HG02884 (cell line): ENCODE results near the gene GAL.
"Not testable (repeated sequence)": the region's sequence is repeated elsewhere in the genome, so short reads cannot be mapped to it uniquely, and the experiment has no call there.

Source experiments
- ATAC-seq: cut with Tn5 transposase; IDR thresholded peaks from one replicate; pipeline ENCODE4 v1.9.1; 2021; ENCODE audit warnings: mild to moderate bottlenecking, moderate library complexity; ENCODE audit not compliant: unreplicated experiment

The GAL gene, protein sequence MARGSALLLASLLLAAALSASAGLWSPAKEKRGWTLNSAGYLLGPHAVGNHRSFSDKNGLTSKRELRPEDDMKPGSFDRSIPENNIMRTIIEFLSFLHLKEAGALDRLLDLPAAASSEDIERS

GRCh38 chr11:68684385-68685356 lies at the start of gene GAL:
Gene GAL (plus strand): TSS chr11:68684544. CDS start chr11:68684924, 380 bp downstream.
- ATAC-seq = no peak

DNA sequence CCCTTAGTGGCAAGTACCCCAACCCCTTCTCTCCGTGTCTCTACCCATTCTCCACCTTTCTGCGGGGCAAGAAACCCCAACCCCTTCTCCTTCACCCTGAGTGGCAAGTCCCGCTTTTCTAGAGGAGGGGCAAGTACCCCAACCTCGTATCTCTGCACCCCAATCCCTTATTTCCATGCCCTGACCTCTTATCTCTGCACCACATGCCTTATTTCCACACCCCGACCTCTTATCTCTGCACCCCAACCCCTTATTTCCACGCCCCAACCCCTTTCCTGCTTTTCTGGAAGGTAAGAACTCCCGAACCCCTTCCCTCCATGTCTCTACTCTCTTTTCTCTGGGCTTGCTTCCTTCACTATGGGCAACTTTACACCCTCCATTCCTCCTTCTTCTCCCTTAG lies 49.7 kb upstream of the GAL start:
- ATAC-seq = not testable (repeated sequence)

GRCh38 chr11:68635172-68635571 lies 49.2 kb upstream of the GAL start:
- not testable (repeated sequence) for ATAC-seq

- ATAC-seq = not testable (repeated sequence)
These were observed 48.5 kb upstream of the GAL start for GRCh38 chr11:68635883-68636282.

GRCh38 chr11:68639322-68639721 lies 45.0 kb upstream of the GAL start:
- ATAC-seq = not testable (repeated sequence)

GRCh38 chr11:68641880-68642279 lies 42.5 kb upstream of the GAL start:
- no peak for ATAC-seq

DNA sequence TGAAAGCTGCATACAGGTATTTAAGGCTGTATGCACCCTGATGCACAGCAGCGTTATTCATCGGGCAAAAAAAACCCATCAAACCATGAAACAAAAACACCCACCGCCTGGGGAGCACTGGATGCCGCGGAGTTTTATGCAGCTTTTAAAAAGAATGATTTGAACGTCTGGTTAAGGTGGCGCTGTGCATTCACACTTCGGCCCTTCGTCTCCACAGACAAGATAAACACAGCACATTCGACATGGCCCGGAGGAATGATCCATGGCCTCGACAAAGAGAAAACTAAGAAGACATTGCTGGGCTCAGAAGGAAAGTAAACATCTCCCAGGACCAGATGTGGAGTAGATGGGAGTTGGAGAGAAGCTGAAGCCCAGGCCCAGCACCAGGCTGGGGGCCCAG lies 40.8 kb upstream of the GAL start:
- no peak for ATAC-seq

- no peak for ATAC-seq
These were observed 37.5 kb upstream of the GAL start for GRCh38 chr11:68646832-68647231.

GRCh38 chr11:68649851-68650555 lies 34.3 kb upstream of the GAL start:
- ATAC-seq = no peak

DNA sequence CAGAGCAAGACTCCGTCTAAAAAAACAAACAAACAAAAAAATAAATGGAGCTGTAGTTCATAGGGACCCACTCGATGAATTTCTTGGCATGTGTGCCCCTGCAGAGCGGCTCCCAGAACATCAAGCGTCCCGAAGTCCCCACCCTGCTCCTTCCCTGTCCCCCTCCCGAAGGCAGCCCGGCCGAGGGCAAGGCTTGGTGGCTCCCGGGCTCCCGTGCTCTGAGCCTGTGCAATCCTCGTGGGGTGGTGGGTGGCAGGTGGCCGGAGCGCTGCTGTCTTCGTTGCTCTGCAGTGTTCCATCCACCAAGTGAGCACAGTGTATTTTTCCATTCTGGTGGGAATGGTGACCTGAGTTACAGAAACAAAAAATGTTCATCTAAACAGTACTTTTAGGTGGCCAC lies 33.5 kb upstream of the GAL start:
- ATAC-seq = no peak

GRCh38 chr11:68651208-68651984 lies 32.9 kb upstream of the GAL start:
- ATAC-seq = no peak

DNA sequence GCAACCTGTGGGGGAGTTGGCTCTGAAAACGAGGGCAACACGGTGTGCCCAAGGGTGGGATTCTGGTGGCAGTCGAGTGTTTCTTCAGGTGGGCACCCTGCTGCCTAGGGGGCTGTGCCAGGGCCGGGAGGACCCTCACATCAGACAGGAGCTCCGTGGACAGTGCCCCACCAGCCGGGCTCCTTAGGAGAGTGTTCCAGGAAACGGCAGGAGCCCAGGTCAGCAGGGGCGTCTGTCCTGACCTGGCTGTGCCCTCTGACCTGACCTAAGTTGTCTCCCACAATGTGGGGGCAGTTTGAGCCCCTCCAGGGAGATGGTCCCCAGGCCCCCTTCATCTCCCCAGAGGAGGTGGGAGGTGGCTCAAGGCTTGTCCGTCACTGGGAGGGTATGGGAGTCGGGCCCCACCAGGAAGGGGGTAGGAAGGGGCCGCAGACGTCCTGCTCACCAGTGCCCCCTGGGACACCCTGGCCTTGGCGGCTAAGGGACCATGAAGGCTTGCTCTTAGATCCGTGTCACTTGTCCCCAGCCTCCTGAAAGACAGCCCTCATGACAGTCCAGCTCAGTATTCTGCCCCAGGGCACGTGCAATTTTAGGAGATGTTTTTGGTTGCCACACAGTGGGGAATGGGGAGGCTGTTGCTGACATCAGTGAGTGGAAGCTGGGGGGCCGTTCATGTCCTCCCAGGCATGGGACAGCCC lies 32.2 kb upstream of the GAL start:
- no peak for ATAC-seq

GRCh38 chr11:68652683-68653156 lies 31.6 kb upstream of the GAL start:
- no peak for ATAC-seq

GRCh38 chr11:68653486-68654430 lies 30.6 kb upstream of the GAL start:
- no peak for ATAC-seq

GRCh38 chr11:68654978-68655377 lies 29.4 kb upstream of the GAL start:
- ATAC-seq = no peak

- no peak for ATAC-seq
These were observed 28.9 kb upstream of the GAL start for GRCh38 chr11:68655406-68655805.

DNA sequence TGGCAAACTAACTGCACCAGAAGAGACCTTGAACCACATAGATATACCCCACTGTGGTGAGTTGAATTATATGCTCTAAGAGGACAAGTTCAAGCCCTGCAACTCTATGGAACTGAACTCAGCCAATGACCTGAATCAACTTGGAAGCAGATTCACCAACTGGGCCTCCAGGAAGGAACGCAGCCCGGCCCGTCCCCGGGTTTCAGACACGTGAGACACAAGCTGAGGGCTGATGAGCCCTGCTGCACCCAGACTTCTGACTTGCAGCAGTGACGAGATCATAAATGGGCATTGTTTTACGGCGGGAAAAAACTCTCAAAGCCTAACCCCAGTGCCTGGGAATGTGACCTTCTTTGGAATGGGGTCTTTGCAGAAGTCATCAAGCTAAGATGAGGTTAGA lies 28.5 kb upstream of the GAL start:
- no peak for ATAC-seq

DNA sequence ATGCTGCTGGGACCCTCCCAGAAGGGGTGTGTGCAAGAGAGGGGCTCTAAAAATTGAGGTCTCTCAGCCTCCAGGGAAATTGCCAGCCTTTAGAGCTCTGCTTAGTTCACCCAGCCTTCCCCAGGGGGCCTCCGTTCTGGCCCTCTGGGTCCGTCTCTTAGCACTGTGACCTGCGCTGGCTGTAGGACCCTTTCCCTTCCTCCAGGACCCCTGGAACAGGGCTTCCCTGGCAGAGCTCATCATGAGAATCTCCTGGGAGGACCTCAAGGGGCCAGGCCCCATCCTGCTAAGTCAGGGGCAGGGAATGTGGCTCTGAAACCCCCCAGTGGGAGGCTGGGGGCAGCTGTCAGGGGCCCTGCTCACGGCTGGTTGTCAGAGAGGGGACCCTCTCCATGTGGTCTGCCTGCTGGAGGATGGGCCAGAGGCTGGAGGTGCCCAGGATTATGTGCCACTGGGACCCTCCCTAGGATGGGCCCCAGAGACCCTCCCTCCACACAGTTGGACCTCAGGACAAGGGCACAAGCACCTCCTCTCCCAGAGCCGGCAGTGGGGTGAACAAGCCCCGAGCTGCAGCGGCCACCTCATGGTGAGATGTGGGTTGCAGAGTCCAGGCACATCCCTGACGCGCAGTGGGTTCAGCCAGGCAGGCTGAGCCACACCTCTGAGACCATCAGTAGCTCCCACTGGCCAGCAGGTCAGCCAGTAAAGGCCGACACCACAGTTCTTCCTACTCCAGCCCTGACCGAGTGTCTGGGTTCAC lies 27.1 kb upstream of the GAL start:
- ATAC-seq = no peak
